Suprapubic skin (tissue), 4 donors: ENCODE measurements around the gene LCNL1. TPM values are rescaled to one million over a fixed set of nuclear protein-coding genes. Genes with fewer than 3 reads are reported as not detected.

ENCODE experiments used
- DNase-seq, 2 donors: peaks; one replicate each; pipeline ENCODE4 v3.0.0-alpha.2; 2019; ENCODE audit warnings: low spot score in 2 of 2
- H3K27ac ChIP-seq: fragments of 200-600 bp; sonication (generic); one replicate; pipeline ENCODE4 v1.5.1; 2019
- H3K27me3 ChIP-seq: fragments of 200-600 bp; sonication (generic); one replicate; pipeline ENCODE4 v1.5.1; 2019
- H3K36me3 ChIP-seq: fragments of 200-600 bp; sonication (generic); one replicate; pipeline ENCODE4 v1.5.1; 2019
- H3K4me1 ChIP-seq: fragments of 200-600 bp; sonication (generic); one replicate; pipeline ENCODE4 v1.5.1; 2019
- H3K4me3 ChIP-seq: fragments of 200-600 bp; sonication (generic); one replicate; pipeline ENCODE4 v1.5.1; 2019; ENCODE audit warnings: mild to moderate bottlenecking
- H3K9me3 ChIP-seq: fragments of 200-600 bp; sonication (generic); one replicate; pipeline ENCODE4 v1.5.1; 2019
- CTCF ChIP-seq, 2 donors: fragments of 200-600 bp in 1 of 2; fragments of 450-650 bp in 1 of 2; sonication (generic) in 1 of 2; IDR thresholded peaks; one replicate each; pipeline ENCODE4 v1.5.1; 2016 to 2019; ENCODE audit warnings: antibody characterized with exemption in 2 of 2, mild to moderate bottlenecking in 1 of 2, moderate library complexity in 1 of 2
- EP300 ChIP-seq: sonication (generic); formaldehyde crosslinking; IDR thresholded peaks from one replicate; pipeline ENCODE4 v1.6.1; 2017; ENCODE audit warnings: antibody characterized with exemption
- POLR2A ChIP-seq, 2 donors: fragments of 450-650 bp; IDR thresholded peaks; one replicate each; pipeline ENCODE4 v1.6.1; 2017; ENCODE audit warnings: antibody characterized with exemption in 2 of 2, mild to moderate bottlenecking in 2 of 2, moderate library complexity in 2 of 2
- POLR2AphosphoS5 ChIP-seq, 3 donors: sonication (generic); formaldehyde crosslinking; IDR thresholded peaks; one replicate each; pipeline ENCODE4 v1.6.1; 2017; ENCODE audit warnings: antibody characterized with exemption in 3 of 3
- WGBS: methylation state at CpG from one replicate; pipeline ENCODE4 v1.1.5; 2018; 5-methylcytosine and 5-hydroxymethylcytosine counted together
- total RNA-seq, 4 donors: library from RNA; depleted of rRNA; stranded (reverse); fragments of >200 nt; gene quantifications; one replicate each; pipeline ENCODE4 v1.1.0, GENCODE V29; 2016

LCNL1 gene
- total RNA-seq, 4 donors from 2014 or later: 0.18 to 0.40 TPM; not detected in 2

- Histone ChIP-seq H3K4me3 (no peak overlapping the region), H3K36me3 (peaks cover 57% of the 10 kb centered on the region), H3K27me3 (no peaks in the 10 kb centered on the region), H3K9me3 (no peaks in the 10 kb centered on the region), H3K4me1 (no peaks in the 10 kb centered on the region), H3K27ac (no peak overlapping the region)
- no CpG with 5 or more reads among the region's 18 CpGs for WGBS
- TF ChIP-seq CTCF (IDR thresholded peaks at IDR 0.05) (no peak), EP300 (no peak), POLR2AphosphoS5 (IDR thresholded peaks at IDR 0.05) (no peak), POLR2A (IDR thresholded peaks at IDR 0.05) (no peak)
- no peak for DNase-seq
Observed at GRCh38 chr9:137009217-137009616, 26.4 kb downstream of the LCNL1 start.

- TF ChIP-seq POLR2AphosphoS5 (IDR thresholded peaks at IDR 0.05): no peak
- TF ChIP-seq EP300: no peak
- TF ChIP-seq POLR2A (IDR thresholded peaks at IDR 0.05): no peak
- TF ChIP-seq CTCF (IDR thresholded peaks at IDR 0.05): no peak
- WGBS: 98% methylated on average over 10 of the region's 49 CpGs
- Histone ChIP-seq H3K9me3 (no peaks in the 10 kb centered on the region), H3K36me3 (peaks cover 65% of the 10 kb centered on the region), H3K4me3 (no peak overlapping the region), H3K27ac (no peak overlapping the region), H3K27me3 (no peaks in the 10 kb centered on the region), H3K4me1 (no peaks in the 10 kb centered on the region)
- DNase-seq: no peak
Observed at GRCh38 chr9:137009938-137010732, 27.3 kb downstream of the LCNL1 start.

- H3K4me3 ChIP-seq: no peak overlapping the region
- TF ChIP-seq CTCF (IDR thresholded peaks at IDR 0.05) (no peak), POLR2AphosphoS5 (IDR thresholded peaks at IDR 0.05) (no peak), POLR2A (IDR thresholded peaks at IDR 0.05) (no peak), EP300 (no peak)
- H3K4me1 ChIP-seq: no peaks in the 10 kb centered on the region
- H3K27ac ChIP-seq: no peak overlapping the region
- peaks cover 75% of the 10 kb centered on the region for H3K36me3 ChIP-seq
- H3K9me3 ChIP-seq: no peaks in the 10 kb centered on the region
- WGBS: 96% methylated on average over 23 of the region's 24 CpGs
- no peak for DNase-seq
- H3K27me3 ChIP-seq: no peaks in the 10 kb centered on the region
Observed at GRCh38 chr9:137011156-137011555, 28.4 kb downstream of the LCNL1 start.

GRCh38 chr9:137011907-137012675 is 29.3 kb downstream of the LCNL1 start:
- no peaks in the 10 kb centered on the region for H3K27me3 ChIP-seq
- peaks cover 84% of the 10 kb centered on the region for H3K36me3 ChIP-seq
- H3K4me3 ChIP-seq: no peak overlapping the region
- TF ChIP-seq EP300: no peak
- no peak for TF ChIP-seq POLR2A (IDR thresholded peaks at IDR 0.05)
- no peak for TF ChIP-seq POLR2AphosphoS5 (IDR thresholded peaks at IDR 0.05)
- TF ChIP-seq CTCF (IDR thresholded peaks at IDR 0.05): no peak
- H3K9me3 ChIP-seq: no peaks in the 10 kb centered on the region
- no peak for DNase-seq
- no CpG with 5 or more reads among the region's 39 CpGs for WGBS
- no peak overlapping the region for H3K27ac ChIP-seq
- H3K4me1 ChIP-seq: no peaks in the 10 kb centered on the region
